HEK293T (cell line): ENCODE data around the gene DLG2.

ENCODE experiments used
- ARNT ChIP-seq: fragments of 450-650 bp; IDR thresholded peaks from 2 replicates; pipeline ENCODE4 v1.6.1; 2017; ENCODE audit warnings: mild to moderate bottlenecking
- CTBP1 ChIP-seq: fragments of 450-650 bp; IDR thresholded peaks from 2 replicates; pipeline ENCODE4 v1.6.1; 2016; ENCODE audit warnings: borderline replicate concordance
- ELF4 ChIP-seq: fragments of 450-650 bp; IDR thresholded peaks from 2 replicates; pipeline ENCODE4 v1.6.1; 2017; ENCODE audit warnings: antibody characterized with exemption
- FOXM1 ChIP-seq: fragments of 450-650 bp; IDR thresholded peaks from 2 replicates; pipeline ENCODE4 v1.6.1; 2017; ENCODE audit warnings: mild to moderate bottlenecking, borderline replicate concordance
- HDGF ChIP-seq: fragments of 450-650 bp; IDR thresholded peaks from 2 replicates; pipeline ENCODE4 v1.6.1; 2017; ENCODE audit warnings: antibody characterized with exemption, borderline replicate concordance
- LEF1 ChIP-seq: fragments of 450-650 bp; IDR thresholded peaks from 2 replicates; pipeline ENCODE4 v1.6.1; 2017; ENCODE audit warnings: mild to moderate bottlenecking, borderline replicate concordance
- NFRKB ChIP-seq: fragments of 450-650 bp; IDR thresholded peaks from 2 replicates; pipeline ENCODE4 v1.6.1; 2016; ENCODE audit warnings: mild to moderate bottlenecking, moderate library complexity
- PKNOX1 ChIP-seq: fragments of 450-650 bp; IDR thresholded peaks from 2 replicates; pipeline ENCODE4 v1.6.1; 2016
- SP1 ChIP-seq: fragments of 450-650 bp; IDR thresholded peaks from 2 replicates; pipeline ENCODE4 v1.6.1; 2017
- SUZ12 ChIP-seq: fragments of 450-650 bp; IDR thresholded peaks from 2 replicates; pipeline ENCODE4 v1.6.1; 2016; ENCODE audit warnings: mild to moderate bottlenecking
- ZNF384 ChIP-seq: fragments of 450-650 bp; IDR thresholded peaks from 2 replicates; pipeline ENCODE4 v1.6.1; 2016

- TF ChIP-seq SUZ12 (no peak), HDGF (no peak), FOXM1 (no peak), ZNF384 (no peak), PKNOX1 (no peak), SP1 (no peak), CTBP1 (no peak), ELF4 (no peak), NFRKB (no peak), LEF1 (no peak), ARNT (no peak)
Measured at GRCh38 chr11:84333221-84333620, 1293.9 kb downstream of the DLG2 start.
